ENCODE results near the gene BABAM2. TPM values are rescaled to one million over a fixed set of nuclear protein-coding genes. Genes with fewer than 3 reads are reported as not detected.

Gene BABAM2
- total RNA-seq, 4 donors from 2014 or later: 23.7 to 41.1 (median 27.9) TPM

GRCh38 chr2:28055325-28055970 is 164.9 kb downstream of the BABAM2 start:
- TF ChIP-seq POLR2A (IDR thresholded peaks at IDR 0.05) (no peak), CTCF (IDR thresholded peaks at IDR 0.05) (no peak), EP300 (IDR thresholded peaks at IDR 0.05) (no peak), POLR2AphosphoS5 (IDR thresholded peaks at IDR 0.05) (no peak)
- Histone ChIP-seq H3K27me3 (no peaks in the 10 kb centered on the region), H3K36me3 (no peaks in the 10 kb centered on the region), H3K4me3 (no peak overlapping the region), H3K4me1 (no peaks in the 10 kb centered on the region), H3K9me3 (no peaks in the 10 kb centered on the region), H3K27ac (no peak overlapping the region)
- no peak for DNase-seq (ENCODE audit: low spot score in 2 of 2)

GRCh38 chr2:28058791-28059190 is 168.3 kb downstream of the BABAM2 start:
- 96% methylated on average over 5 of the region's 5 CpGs for WGBS
- DNase-seq (ENCODE audit: low spot score in 2 of 2): no peak

GRCh38 chr2:28062867-28063266 is 172.3 kb downstream of the BABAM2 start:
- Histone ChIP-seq H3K9me3 (no peaks in the 10 kb centered on the region), H3K27me3 (no peaks in the 10 kb centered on the region), H3K27ac (no peak overlapping the region), H3K4me3 (no peak overlapping the region), H3K4me1 (peaks cover 7% of the 10 kb centered on the region), H3K36me3 (no peaks in the 10 kb centered on the region)
- WGBS: 71% methylated on average over 2 of the region's 2 CpGs
- TF ChIP-seq POLR2AphosphoS5 (IDR thresholded peaks at IDR 0.05) (no peak), EP300 (IDR thresholded peaks at IDR 0.05) (no peak), POLR2A (IDR thresholded peaks at IDR 0.05) (no peak), CTCF (IDR thresholded peaks at IDR 0.05) (no peak)
- no peak for DNase-seq (ENCODE audit: low spot score in 2 of 2)

More at GRCh38 chr2:28058791-28059190, 168.3 kb downstream of the BABAM2 start:
- Histone ChIP-seq H3K4me3 (no peak overlapping the region), H3K36me3 (no peaks in the 10 kb centered on the region), H3K9me3 (no peaks in the 10 kb centered on the region), H3K4me1 (no peaks in the 10 kb centered on the region), H3K27ac (no peak overlapping the region), H3K27me3 (no peaks in the 10 kb centered on the region)
- TF ChIP-seq CTCF (IDR thresholded peaks at IDR 0.05): no peak
- no peak for TF ChIP-seq EP300 (IDR thresholded peaks at IDR 0.05)
- no peak for TF ChIP-seq POLR2A (IDR thresholded peaks at IDR 0.05)
- TF ChIP-seq POLR2AphosphoS5 (IDR thresholded peaks at IDR 0.05): no peak

- Histone ChIP-seq H3K36me3 (no peaks in the 10 kb centered on the region), H3K9me3 (no peaks in the 10 kb centered on the region), H3K27ac (no peak overlapping the region), H3K4me1 (peaks cover 7% of the 10 kb centered on the region), H3K27me3 (no peaks in the 10 kb centered on the region), H3K4me3 (no peak overlapping the region)
- TF ChIP-seq CTCF (IDR thresholded peaks at IDR 0.05) (no peak), POLR2AphosphoS5 (IDR thresholded peaks at IDR 0.05) (no peak), POLR2A (IDR thresholded peaks at IDR 0.05) (no peak), EP300 (IDR thresholded peaks at IDR 0.05) (no peak)
- DNase-seq (ENCODE audit: low spot score in 2 of 2): no peak
Observed at GRCh38 chr2:28063492-28063962, 173.0 kb downstream of the BABAM2 start.

- Histone ChIP-seq H3K4me3 (no peak overlapping the region), H3K4me1 (peaks cover 22% of the 10 kb centered on the region), H3K36me3 (no peaks in the 10 kb centered on the region), H3K27ac (no peak overlapping the region), H3K9me3 (no peaks in the 10 kb centered on the region), H3K27me3 (no peaks in the 10 kb centered on the region)
- no peak for DNase-seq (ENCODE audit: low spot score in 2 of 2)
- TF ChIP-seq POLR2AphosphoS5 (IDR thresholded peaks at IDR 0.05) (no peak), EP300 (IDR thresholded peaks at IDR 0.05) (no peak), CTCF (IDR thresholded peaks at IDR 0.05) (no peak), POLR2A (IDR thresholded peaks at IDR 0.05) (no peak)
- 69% methylated on average over 1 of the region's 1 CpG for WGBS
Observed at GRCh38 chr2:28067602-28068001, 177.1 kb downstream of the BABAM2 start.
